HG03439 (cell line): ENCODE measurements around the gene MCM9.

Experiments used
- ATAC-seq: cut with Tn5 transposase; IDR thresholded peaks from one replicate; pipeline ENCODE4 v1.9.1; 2021; ENCODE audit warnings: mild to moderate bottlenecking, moderate library complexity; ENCODE audit not compliant: unreplicated experiment

The MCM9 gene

GRCh38 chr6:118933855-118934460, 1.0 kb downstream of the MCM9 start:
- no peak for ATAC-seq

GRCh38 chr6:118932421-118932820, 2.5 kb downstream of the MCM9 start:
- ATAC-seq, result no peak

GRCh38 chr6:118931436-118931835, 3.5 kb downstream of the MCM9 start:
- no peak for ATAC-seq

- ATAC-seq, result no peak
These were observed 4.3 kb downstream of the MCM9 start for GRCh38 chr6:118930680-118931079.

- ATAC-seq, result no peak
These were observed 11.9 kb downstream of the MCM9 start for GRCh38 chr6:118923035-118923434.

GRCh38 chr6:118921084-118921483, 13.9 kb downstream of the MCM9 start:
- no peak for ATAC-seq

- no peak for ATAC-seq
These were observed 16.6 kb downstream of the MCM9 start for GRCh38 chr6:118918329-118918725.

- ATAC-seq, result no peak
These were observed 17.2 kb downstream of the MCM9 start for GRCh38 chr6:118917546-118918328.

GRCh38 chr6:118914598-118914997, 20.4 kb downstream of the MCM9 start:
- ATAC-seq, result no peak

GRCh38 chr6:118913161-118913560, 21.8 kb downstream of the MCM9 start:
- ATAC-seq, result no peak

GRCh38 chr6:118912646-118913045, 22.3 kb downstream of the MCM9 start:
- no peak for ATAC-seq

GRCh38 chr6:118908441-118908840, 26.5 kb downstream of the MCM9 start:
- no peak for ATAC-seq

GRCh38 chr6:118905851-118906250, 29.1 kb downstream of the MCM9 start:
- ATAC-seq, result no peak

GRCh38 chr6:118905084-118905483, 29.9 kb downstream of the MCM9 start:
- no peak for ATAC-seq

GRCh38 chr6:118903691-118904090, 31.3 kb downstream of the MCM9 start:
- ATAC-seq, result no peak

GRCh38 chr6:118903138-118903537, 31.8 kb downstream of the MCM9 start:
- ATAC-seq, result no peak

GRCh38 chr6:118902726-118903125, 32.2 kb downstream of the MCM9 start:
- ATAC-seq, result no peak

- no peak for ATAC-seq
These were observed 35.0 kb downstream of the MCM9 start for GRCh38 chr6:118899948-118900347.

GRCh38 chr6:118897386-118897785, 37.6 kb downstream of the MCM9 start:
- ATAC-seq, result no peak

GRCh38 chr6:118896339-118897136, 38.4 kb downstream of the MCM9 start:
- ATAC-seq, result no peak

- ATAC-seq, result no peak
These were observed 39.1 kb downstream of the MCM9 start for GRCh38 chr6:118895859-118896258.

- ATAC-seq, result no peak
These were observed 39.7 kb downstream of the MCM9 start for GRCh38 chr6:118895261-118895560.
